HG02642 (cell line): ENCODE data around the gene DAB2IP.

Experiments
- ATAC-seq: cut with Tn5 transposase; IDR thresholded peaks from one replicate; pipeline ENCODE4 v1.9.1; 2021; ENCODE audit warnings: mild to moderate bottlenecking; ENCODE audit not compliant: unreplicated experiment, poor library complexity

Gene DAB2IP

DNA sequence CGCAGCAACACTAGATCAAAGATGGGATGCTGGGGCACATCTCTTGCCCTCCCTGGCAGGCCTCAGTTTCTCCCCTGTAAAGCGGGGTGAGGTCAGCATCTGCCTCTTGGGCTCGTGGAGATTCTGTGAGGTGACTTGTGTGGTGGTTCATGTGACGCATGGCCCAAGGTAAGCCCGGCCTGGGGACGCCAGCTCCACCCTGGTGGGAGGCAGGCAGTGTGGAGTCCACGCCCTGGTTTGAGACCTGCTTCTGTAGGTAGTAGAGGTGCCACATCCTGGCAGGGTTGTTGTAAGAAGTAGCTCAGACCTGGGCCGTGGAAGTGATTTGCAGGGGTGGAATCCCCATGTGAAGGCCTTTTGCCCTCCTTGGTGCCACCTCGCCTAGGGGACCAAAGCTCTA is 101.5 kb downstream of the DAB2IP start:
- no peak for ATAC-seq

DNA sequence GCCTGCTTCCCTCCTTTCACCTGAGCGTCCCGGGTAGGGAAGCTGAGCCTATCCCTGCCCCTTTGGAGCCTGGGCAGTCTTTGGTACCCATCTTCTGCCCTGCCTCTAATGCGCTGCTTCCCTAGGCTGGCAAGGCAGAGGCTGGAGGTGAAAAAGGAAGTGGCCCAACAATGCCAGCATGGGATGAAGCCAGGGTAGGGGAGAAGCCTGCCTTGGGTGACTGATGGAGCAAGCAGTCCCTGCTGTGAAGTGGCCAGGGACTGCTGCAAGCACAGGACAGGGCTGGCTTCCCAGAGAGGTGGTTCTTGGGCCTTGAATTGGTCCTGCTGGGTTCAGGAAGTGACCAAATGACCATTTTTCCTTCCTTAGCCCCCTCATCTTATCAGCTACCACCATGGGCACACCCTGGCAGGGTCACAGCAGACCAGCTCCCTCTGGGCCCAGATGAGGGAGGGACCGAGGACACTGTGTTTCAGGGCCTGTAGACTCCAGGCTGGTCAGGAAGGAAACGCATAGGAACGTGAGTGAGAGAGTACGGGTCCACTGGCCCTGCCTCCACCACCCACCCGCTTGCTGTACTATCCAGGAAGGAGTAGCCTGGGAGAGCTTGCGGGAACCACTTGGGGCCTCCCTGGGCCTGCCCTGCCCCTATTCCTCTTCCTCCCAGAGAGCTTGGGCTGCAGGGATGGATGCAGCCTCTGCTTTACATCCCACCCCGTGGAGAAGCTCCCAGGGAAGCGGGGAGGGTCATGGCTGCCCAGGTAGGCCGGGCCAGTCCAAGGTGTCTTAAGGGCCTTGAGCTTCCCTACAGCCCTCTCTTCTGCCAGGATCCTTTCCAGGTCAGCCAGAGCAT is 102.6 kb downstream of the DAB2IP start:
- ATAC-seq = no peak

DNA sequence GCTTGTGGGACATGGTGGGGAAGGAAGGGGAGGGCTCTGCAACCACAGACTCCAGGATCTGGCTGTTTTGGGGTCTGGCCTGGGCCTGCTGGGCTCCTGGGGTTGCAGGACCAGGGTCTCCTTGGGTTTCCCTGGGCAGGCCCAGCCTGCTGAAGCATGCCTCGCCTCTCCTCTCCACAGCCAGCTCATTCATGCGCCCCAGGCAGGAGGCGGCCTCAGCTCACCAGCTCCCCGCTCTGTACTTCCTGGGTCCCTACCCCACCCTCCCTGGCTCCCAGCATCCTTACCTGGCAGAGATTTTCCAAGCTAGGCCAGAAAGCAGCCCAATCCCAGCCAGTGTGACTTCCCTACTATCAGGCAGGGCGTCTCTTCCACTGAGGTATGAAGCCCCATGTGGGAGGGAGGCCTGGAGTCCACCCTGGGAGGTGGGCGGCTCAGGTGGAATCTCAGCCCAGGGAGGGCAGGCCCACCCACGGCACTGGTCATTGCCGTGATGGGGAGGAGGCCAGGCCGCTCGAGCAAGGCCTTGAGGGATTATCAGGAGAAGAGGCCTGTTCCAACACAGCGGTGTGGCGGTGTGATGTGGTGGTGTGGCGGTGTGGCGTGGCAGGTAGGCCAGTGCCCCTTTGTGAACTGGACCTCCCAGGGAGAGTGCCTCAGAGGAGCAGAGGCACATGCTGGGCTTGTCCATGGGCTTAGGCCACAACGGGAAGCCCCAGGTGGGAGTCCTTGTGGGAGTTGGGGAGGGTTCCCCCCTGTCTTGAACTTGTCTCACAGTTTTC is 103.4 kb downstream of the DAB2IP start:
- no peak for ATAC-seq

DNA sequence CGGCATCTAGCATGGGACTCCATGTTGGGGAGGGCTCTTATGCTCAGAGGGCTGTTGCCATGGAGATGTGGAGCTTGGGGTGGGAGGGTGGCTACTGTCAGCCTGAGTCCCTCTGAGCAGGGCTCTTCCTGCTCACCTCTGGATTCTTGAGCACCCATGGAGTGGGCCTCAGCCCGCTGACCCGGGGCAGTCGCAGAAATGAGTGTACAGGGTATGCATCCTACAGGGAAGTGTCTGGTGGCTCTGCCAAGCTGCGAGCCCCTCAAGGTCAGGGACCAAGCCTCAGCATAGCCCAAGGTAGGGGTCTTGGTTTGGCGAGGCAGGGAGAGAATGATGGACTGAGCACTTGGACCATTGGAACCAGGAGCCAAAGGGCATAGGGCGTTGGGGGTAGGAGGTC is 104.1 kb downstream of the DAB2IP start:
- ATAC-seq = no peak

DNA sequence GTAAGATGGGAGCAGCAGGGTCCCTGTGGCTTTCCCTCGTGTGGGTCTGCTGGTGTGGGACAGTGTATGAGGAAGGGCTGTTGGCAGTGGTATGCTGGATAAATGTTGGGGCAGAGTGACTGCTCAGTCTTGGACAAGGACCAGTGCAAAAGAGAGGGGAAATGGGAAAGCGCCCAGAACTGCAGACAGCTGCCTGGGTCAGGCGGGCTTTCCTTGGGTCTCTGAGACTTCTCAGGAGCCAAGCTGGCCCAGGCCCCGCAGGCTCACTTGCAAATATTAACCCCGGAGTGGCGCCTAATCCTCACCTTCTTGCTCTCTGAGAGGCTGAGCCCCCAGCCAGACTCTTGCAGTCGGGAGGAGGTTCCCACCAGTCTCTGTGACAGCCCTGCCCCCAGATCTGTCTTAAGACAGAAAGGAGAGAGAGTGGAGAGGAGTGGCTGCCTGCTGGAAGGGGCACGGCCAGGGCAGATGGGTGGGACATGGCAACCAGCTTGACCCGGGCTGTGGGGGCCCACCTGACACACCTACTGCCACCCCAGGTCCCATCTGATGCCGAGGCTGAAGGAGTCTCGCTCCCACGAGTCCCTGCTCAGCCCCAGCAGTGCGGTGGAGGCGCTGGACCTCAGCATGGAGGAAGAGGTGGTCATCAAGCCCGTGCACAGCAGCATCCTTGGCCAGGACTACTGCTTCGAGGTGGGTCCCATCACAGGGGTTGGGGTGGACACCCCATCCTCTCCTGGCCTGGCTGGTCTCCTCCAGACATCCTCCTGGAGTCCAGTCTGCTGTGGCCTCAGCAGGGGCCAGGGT is 105.2 kb downstream of the DAB2IP start:
- no peak for ATAC-seq

DNA sequence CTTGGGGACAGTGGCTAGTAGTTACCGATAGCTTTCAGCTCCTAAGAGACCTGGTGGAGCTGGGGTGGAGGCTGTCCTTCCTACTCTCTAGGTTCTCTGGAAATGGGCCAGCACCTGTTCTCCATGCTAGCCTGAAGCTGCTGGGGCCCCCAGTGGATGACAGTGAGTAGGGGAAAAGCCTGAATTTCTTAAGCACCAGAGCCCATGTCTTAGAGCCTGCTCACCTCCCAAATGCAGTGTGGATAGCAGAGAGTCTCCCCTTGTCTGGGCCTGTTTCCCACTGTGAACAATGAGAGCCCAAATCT is 105.8 kb downstream of the DAB2IP start:
- ATAC-seq = no peak

DNA sequence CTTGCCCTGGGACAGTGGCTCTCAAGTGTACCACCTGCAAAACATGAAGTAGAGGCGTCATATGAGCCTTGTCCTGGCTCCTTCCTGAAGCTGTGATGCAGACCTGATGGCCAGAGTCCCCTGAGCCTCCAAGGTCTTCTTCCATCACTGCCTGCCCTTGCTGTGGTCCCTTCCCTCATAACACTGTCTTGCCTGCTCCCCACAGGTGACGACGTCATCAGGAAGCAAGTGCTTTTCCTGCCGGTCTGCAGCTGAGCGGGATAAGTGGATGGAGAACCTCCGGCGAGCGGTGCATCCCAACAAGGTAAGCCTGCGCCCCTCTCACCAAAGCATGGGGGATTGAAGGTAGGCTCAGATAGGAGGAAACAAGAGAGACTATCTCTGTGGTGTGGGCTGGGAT is 107.3 kb downstream of the DAB2IP start:
- ATAC-seq = no peak

DNA sequence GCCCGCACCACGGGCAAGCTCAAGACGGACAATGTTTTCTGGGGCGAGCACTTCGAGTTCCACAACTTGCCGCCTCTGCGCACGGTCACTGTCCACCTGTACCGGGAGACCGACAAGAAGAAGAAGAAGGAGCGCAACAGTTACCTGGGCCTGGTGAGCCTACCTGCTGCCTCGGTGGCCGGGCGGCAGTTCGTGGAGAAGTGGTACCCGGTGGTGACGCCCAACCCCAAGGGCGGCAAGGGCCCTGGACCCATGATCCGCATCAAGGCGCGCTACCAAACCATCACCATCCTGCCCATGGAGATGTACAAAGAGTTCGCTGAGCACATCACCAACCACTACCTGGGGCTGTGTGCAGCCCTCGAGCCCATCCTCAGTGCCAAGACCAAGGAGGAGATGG is 108.6 kb downstream of the DAB2IP start:
- no peak for ATAC-seq

DNA sequence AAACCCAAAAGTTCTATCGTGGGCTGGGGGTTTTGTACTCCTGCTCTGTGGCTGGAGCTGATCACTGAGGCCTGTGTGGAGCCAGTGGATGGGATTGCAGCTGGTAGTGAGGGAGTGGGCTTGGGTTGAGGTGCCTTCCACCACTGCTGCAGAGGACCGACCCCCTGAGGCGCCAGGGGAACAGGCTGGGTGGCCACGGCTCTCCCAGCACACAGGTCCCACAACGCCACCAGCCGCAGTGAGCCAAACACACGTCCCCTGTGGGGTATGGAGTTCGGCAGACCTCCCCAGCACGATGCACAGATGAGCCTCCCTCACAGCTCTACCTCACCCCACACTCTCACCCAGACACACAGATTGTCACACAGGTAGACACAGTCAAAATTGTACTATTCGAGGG is 109.1 kb downstream of the DAB2IP start:
- ATAC-seq = no peak

DNA sequence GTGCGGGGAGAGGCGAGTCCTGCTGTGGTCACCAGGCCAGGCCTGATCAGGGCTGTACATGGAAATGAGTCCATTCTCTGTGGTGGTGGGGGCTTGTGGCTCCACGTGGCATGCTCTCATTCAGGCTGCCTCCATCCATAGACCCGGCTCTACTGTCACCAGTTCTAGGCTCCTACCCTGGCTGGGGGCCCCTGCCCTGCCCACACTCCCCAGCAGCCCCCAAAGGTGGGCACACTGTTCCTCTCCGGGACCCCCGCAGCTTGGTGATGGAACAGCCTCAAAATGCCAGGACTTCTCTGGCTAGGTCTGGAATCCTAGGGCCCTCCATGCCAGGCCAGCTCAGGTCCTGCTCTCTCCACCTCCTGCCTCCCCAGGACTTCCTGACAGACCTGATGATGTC is 111.7 kb downstream of the DAB2IP start:
- no peak for ATAC-seq

DNA sequence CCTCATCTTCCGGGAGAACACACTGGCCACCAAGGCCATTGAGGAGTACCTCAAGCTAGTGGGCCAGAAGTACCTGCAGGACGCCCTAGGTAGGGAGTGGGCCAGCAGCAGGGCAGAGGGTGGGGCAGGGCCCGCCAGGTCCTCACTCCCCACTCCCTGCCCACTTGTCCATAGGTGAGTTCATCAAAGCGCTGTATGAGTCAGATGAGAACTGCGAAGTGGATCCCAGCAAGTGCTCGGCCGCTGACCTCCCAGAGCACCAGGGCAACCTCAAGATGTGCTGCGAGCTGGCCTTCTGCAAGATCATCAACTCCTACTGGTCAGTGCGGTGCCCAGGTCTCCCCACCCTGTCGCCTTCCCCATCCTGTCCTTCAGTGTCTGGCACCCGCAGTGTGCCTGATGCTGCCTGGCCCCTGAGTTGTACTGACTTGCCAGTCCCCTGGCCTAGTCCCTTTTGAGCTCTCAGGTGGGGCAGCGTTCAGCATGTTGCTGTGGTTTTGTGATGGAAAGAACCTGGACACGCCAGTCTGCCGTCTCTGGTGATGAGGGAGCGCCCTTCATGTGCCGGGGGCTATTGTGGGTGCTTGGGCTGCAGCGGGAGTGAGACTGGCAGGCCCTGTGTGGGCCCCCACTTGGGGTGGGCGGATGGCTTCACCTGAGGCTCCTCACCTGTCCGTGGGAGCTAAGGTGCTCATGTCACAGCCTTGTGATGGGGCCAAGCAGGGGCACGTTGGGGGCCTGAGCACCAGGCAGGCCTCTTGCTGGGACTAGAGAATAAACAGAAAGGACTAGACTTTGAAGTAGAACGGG is 112.3 kb downstream of the DAB2IP start:
- no peak for ATAC-seq

DNA sequence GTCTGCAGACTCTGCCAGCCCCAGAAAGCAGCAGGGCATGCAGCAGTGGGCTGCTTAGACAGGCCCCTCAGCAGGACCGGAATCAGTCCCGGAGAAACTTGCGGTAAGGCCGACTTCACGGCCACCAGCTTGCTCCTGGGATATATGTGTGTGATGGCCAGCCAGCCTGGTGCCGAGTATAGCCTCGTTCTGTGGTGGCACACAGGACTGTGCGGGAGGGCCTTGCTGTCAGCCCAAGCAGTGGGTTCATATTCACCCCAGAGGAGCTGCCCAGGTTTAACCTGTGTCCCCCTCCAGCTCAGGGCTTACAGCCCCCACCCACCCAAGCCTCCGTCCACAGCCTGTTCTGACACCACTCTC is 112.9 kb downstream of the DAB2IP start:
- no peak for ATAC-seq

DNA sequence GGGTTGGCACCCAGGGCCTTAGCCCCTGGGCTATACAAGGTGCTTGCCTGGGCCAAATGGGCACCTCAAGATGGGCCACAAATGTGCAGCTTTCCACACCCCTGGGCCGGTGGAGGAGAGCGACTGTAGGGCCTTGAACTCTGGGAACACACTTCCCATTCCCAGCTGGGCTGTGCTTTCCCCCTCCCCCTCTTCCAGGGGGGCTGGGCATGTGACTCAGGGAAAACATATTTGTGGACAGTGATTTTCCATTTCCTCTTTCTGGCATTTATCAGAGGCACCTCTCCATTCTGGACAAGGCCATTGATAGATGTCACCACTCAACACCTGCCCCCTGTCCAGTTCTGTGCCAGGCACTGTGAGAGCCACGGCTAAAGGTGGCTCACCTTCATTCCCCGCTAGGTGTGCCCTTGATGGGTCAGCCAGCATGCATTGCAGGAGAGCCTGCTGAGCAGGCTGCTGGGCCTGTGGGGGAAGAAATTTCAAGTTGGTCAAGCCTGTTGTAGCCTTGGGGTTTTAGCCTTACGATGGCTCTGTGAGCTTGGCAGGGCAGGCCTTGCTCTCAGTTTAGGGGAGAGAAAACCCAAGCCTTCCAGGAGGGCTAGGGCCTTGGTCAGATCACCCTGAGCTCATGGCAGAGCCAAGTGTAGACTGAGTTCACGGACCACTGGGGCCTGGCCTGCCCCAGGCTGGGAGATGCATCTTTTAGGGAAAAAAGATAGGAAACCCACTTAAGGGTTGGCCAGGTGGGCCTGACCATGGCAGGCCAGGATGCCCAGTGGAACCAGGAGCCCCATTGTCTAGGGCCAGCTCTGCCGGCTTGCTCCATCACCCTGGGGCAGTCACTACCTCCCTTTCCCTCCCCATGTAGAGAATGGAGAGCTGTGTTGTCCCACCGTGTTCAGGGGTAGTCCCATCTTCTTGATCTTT is 113.9 kb downstream of the DAB2IP start:
- ATAC-seq = no peak

DNA sequence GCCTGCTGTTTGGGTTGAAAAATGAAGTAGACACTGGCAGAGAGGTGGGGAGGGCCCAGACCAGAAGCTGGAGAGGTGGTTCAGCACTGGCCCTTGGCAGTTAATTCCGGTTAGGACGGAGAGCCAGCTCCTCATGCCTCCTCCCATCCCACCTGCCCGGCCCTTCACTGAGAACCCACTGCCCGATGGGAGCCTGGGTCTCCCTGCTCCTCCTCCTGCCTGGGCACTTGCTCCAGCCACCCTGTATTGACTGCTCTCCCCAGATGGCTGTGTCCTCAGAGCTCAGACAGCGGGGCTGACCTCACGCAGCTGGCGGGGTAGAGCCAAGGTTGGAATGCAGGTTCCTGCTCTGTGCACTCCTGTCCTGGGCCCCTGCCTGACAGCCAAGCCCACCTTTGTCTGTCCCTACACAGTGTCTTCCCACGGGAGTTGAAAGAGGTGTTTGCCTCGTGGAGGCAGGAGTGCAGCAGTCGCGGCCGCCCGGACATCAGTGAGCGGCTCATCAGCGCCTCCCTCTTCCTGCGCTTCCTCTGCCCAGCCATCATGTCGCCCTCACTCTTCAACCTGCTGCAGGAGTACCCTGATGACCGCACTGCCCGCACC is 114.7 kb downstream of the DAB2IP start:
- ATAC-seq = no peak

DNA sequence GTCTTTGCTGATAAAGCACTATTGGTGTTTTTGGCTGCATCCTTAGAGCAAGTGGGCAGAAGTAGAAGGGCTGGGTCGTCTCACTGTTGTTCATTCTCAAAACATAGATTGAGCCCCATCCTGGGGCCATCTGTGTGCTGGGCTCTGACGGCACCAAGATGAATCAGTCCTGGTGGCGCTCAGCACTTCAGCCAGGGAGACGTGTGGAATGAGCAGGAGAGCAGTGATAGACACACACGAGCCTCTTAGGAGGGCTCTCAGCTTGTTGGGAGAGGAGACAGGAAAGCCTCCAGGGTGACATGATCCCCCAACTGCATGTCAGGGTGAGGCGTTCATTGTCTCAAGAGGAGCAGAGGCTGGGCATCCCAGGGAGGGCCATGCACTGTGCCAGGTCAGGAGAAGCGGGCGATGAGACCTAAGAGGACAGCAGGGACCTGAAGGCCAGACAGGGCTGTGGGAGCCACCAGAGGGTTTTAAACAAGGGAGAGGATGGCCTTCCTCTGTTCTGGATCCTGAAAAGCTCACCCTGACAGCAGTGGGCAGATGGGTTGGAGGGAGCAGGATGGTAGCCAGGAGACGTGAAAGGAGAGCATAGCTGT is 115.8 kb downstream of the DAB2IP start:
- no peak for ATAC-seq

DNA sequence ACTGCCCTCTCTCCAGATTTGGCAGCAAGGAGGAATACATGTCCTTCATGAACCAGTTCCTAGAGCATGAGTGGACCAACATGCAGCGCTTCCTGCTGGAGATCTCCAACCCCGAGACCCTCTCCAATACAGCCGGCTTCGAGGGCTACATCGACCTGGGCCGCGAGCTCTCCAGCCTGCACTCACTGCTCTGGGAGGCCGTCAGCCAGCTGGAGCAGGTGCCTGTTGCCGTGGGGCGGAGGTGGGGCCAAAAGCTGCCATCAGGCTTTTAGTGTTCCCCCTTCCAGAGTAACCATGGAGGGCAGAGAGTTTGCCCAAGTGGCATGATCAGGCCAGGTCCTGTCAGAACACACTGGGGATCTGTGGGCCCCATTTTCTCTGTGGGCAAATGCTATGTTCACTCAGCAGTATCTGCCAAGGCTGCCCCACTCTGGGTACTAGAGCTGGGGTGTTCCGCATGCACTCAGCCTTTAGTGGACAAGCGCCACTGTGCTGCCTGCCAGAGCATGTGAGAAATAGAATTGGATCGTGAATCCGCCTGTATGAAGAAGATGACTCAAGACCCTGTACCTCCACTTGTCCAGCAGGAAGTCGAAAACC is 117.1 kb downstream of the DAB2IP start:
- ATAC-seq = no peak

DNA sequence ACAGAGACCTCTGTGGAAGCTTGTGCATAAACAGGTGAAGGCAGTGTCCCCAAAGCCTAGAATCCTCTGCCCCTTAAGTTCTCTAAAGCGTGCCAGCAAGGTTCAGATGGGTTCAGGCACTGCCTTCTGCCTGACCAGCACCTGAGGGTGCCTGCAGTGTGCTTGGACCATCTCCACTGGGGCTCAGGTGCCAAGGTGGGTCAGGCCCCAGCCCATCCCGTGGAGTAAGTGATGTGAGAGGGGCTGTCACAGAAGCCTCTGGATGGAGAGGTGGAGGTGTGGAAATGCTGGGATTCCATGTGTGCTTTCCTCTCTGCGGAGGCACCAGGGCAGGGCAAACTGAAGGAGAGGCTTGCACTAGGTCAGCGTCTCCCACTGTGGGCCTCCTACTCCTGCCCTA is 118.5 kb downstream of the DAB2IP start:
- no peak for ATAC-seq
